GM12874 (cell line): ENCODE measurements around the gene ZIC2.

Source experiments
- CTCF ChIP-seq: IDR thresholded peaks from 2 replicates; pipeline ENCODE4 v1.5.1; 2011; ENCODE audit warnings: low read depth, mild to moderate bottlenecking, control low read depth, low read length, moderate library complexity; ENCODE audit not compliant: insufficient read depth

ZIC2 gene

GRCh38 chr13:99991828-99992775, 10.5 kb downstream of the ZIC2 start:
- TF ChIP-seq CTCF = no peak

DNA sequence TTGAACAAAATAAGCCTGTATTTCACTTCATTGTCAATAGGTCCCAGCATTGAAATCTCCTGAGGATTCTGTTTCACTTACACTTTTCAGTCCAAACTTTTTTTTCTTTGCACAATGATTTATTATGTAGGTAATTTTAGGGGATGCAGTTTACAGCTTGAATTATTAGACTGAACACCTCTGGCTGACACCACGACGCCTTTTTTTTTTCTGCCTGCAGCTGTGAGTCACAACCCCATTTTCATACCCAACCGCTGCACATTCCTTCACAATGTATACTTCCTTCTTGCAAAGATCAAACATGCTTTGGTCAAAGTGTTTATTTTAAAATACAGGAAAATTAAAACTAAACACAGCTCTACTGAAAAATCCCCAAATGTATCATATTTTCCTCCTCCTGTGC, 11.4 kb downstream of the ZIC2 start:
- no peak for TF ChIP-seq CTCF

- TF ChIP-seq CTCF = no peak
Observed at GRCh38 chr13:99993660-99994637, 12.4 kb downstream of the ZIC2 start.

GRCh38 chr13:99994638-99995020, 13.0 kb downstream of the ZIC2 start:
- no peak for TF ChIP-seq CTCF

DNA sequence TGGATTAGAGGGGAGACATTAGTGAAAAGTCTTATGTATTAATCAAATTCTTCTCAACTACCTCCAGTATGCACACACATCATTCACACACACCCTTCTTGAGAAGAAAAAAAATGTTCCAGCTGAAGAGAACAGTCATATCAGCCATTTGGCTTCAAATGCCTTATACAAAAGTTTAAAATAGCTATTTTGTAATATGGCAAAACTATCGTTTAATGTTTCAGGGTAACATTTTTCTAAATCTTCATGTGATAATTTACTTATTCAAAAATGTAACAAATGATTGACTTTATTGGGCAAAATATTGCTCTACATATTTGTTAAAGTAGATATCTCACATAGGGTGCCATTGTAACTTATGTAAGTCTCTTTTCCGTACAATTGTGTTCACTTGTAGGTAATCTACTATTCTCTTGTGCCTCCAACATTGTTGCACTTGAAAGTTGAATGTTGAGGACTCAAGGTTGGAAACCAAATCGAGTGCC, 13.6 kb downstream of the ZIC2 start:
- no peak for TF ChIP-seq CTCF

DNA sequence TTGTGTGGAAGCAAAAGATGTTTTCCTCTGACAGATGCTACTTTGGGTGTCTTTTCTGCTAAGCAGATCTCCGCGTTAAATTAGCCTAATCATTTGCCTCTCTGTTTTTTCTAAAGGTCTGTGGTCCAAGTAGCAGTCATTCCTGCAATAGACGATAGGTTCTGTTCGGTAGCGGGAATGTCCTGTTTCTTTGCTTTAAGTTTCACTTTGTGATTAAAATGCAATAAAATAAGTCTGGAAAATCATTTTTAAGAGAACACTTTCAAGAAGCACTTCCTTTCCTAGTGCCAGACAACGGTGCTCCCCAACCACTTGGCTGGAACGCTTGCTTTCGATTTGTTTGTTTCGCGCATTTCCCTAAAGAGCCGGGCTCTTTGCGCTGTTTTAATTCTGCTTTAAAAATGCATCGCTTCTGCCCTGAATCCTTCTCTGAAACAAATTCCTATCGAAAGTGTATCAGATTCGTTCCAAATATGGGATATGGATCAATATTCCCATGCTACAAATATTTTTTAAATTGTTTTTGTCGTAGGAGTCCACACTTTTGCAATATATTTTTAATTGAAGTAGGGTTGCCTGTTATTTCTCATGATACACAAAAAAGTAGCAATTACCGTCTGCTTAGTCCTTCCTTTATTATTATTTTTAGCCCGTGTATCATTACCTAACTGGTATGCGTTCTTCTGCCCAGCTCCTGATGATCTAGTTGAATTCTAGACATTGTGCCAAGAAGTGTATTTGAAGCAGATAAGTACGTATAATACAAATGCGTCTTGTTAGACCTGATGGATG, 14.2 kb downstream of the ZIC2 start:
- no peak for TF ChIP-seq CTCF
